Activated CD4-positive, alpha-beta T cell treated with anti-CD3 and anti-CD28 coated beads, Interleukin-2, amount 50 U/mL, for 16 hours (primary cell): ENCODE results near the gene CACNA2D4.

Source experiments
- DNase-seq: peaks from one replicate; pipeline ENCODE4 v3.0.0-alpha.2; 2020

Gene CACNA2D4

DNA sequence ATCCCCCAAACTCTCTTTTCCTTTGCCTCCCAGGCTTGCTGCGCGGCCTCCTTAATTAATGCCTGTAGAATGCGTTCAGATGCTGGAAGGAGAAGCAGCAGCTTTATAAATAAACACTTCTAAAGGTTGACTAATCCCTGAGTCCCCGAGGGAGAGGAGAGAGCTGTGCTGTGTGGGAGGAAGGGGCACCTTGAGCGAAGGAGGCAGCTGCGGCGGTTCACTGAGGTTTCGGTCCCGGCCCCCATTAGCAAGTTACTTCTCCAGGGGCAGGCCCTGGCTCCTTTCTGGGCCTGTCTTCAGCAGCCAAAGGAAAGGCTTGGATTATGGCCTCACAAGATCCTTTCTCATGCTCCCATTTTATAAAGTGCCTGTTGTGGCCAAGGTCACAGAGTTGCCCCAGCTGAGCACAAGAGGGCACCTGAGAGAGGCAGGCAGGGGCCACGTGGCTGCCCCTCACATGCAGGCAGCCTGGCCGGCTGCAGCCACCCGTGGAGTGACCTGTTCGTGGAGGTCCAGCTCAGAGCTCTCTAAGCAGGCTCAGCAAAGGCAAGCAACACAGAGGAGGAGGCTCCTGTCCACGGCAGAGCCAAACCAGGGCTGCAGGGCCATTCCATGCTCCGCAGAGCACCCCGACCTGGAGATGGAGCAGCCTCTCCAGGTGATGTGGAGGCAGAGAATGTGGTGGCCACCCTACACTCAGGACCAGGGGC is 15.0 kb upstream of the CACNA2D4 start:
- no peak for DNase-seq

GRCh38 chr12:1932264-1932777 is 13.9 kb upstream of the CACNA2D4 start:
- DNase-seq, result no peak

- no peak for DNase-seq
Observed at GRCh38 chr12:1931642-1932041, 13.2 kb upstream of the CACNA2D4 start.

DNA sequence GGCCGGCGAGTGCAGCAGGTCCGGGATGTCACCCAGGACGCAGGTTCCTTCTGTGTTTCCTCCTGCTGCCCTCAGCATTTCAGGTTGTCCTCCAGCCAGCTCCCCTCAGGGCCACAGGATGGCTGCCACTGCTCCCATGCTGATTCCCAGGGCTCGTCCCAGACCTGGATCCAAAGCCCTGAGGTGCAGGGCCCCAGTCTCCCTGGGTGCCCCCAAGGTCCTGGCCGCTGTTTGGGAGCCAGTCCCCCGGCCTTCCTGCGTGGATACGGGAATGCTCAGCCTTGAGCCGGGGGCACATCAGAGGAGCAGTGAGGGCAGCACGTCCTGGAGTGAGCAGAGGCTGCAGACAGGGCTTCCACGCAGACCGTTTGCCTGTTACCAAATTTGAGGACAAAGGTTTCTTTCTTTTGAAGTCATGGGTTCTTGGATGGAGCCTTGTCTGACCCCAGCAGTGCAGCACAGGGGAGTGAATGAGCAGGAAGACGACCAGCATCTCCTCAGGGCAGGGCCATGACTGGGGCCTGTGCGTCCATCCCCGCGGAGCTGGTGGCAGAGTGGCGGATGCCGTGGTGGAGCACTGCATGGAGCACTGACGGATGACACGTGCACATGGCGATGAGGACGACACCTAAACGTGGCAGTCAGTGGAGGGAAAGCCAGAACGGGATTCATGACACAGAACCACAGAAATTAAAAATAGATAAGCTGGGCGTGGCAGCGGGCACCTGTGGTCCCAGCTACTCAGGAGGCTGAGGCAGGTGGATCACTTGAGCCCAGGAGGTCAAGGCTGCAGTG is 12.5 kb upstream of the CACNA2D4 start:
- no peak for DNase-seq

- no peak for DNase-seq
Observed at GRCh38 chr12:1929985-1930802, 11.7 kb upstream of the CACNA2D4 start.

DNA sequence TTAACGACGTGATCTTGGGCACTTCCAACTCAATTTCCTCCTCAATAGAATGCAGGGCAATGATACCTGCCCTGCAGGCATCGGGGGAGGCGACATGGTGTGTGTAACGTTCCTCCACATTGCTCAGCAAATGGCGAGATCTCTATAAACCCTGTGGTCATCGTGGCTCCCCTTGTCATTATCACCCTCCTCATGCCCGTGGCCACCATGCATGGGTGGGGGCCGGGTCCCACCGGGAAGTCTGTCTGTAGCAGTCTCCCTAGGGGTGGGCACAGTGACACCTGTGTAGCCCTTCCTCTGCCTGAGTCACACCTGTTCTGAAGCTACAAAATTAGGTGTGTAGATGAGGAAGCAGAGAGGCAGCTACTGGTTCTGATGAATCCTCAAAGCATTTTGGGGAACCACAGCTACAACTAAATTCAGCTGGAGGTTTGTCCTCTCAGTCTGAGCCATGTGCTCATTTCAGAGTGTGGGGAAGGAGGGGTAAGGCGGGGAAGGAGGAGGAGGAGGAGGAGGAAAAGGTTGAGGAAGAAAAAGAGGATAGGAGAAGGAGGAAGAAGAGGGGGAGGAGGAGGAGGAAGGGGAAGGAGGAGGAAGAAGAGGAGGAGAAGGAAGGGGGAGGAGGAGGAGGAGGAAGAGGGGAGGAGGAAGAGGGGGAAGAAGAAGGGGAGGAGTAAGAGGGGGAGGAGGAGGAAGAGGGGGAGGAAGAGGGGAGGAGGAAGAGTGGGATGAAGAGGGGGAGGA is 11.0 kb upstream of the CACNA2D4 start:
- no peak for DNase-seq

DNA sequence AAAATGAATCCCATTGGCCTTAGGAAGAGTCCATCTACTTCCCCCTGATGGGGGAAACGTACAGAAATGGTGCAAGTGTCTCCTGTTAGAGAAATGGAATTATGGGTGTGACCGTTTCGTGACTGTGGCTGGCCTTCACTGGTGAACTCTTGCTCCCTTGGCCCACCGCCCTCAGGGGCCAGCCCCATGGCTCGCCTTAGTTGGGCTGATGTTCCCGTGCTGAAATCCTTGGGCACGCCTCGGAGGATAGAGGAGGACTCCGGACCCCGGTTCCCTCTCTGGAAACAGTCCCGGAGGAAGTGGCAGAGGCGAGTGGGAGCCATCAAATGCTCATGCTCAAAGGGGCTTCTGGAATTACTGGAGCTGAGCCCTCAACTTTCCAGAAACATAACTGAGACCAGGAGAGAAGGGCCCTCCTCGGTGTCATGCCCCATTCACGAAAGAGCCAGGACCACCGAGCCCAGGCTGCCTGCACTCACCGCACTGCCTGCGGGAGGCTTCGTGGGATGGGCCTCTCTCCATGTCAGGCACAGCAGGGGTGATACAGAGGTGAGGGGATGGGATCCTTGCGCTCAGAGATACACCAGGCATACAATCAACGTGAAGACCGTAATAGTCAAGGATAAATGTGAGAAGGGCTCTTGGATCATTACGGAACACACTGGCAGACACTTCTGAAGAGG is 10.1 kb upstream of the CACNA2D4 start:
- DNase-seq, result no peak

GRCh38 chr12:1927751-1928351 is 9.4 kb upstream of the CACNA2D4 start:
- no peak for DNase-seq

DNA sequence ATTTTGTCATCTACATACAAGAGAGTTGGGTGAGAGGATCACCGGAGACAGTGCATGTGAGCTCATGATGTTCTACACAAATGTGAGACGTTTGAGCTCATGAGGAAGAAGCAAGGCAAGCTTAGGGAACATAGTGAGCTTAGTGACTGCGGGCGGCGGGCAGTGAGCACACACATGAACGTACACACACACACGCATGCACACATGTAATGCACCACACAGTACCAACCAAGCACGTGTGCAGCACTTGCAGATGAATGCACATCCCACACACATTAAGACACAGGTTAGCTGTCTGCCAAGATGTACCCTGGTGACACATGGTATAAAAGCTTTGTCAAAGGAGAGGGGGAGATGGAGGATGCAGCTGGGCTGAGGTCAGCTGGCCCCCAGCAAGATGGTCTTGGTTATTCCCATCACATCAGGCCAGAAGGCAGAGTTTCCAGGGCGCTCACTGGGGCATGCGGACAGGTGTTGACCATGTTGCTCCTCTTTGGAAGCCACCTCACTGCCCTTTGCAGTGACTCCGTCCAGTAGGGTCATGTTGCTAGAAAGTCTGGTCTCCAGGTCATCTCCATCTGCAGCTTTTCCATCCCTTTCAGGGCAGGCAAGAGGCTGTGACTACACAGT is 8.7 kb upstream of the CACNA2D4 start:
- DNase-seq, result no peak

DNA sequence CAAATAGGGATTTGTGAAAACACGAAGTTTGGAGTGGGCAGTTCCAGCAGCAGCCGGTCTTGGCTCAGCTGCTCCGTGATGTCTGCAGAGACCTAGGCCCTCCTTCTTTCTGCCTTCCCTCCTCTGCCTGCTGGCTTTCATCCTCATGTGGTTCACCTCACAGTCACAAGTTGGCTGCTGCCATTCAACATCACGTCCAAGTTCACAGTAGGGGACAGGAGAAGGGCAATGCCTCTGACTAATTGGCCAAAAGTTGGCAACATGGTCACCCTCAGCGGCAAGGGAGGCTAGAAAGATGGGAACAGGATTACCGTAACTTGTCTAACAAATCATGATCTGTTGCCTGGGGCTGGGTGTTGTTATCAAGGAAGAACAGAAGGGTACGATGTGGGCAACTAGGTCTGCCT is 7.8 kb upstream of the CACNA2D4 start:
- no peak for DNase-seq

DNA sequence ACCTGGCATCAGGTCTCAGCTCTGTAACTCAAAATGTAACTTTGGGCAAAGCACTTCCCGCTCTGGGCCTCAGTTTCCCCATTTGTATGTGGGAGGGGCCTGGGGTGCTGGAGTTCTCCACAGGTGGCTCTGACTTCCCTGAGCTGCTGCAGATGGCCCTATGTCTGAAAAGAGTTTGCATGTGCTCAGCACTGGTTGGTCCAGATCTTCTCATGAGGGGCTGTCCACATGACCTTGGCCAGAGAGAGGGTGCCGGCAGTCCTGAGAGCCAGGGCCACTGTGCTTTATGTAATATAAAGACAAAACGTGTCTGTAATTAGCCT is 7.2 kb upstream of the CACNA2D4 start:
- no peak for DNase-seq

DNA sequence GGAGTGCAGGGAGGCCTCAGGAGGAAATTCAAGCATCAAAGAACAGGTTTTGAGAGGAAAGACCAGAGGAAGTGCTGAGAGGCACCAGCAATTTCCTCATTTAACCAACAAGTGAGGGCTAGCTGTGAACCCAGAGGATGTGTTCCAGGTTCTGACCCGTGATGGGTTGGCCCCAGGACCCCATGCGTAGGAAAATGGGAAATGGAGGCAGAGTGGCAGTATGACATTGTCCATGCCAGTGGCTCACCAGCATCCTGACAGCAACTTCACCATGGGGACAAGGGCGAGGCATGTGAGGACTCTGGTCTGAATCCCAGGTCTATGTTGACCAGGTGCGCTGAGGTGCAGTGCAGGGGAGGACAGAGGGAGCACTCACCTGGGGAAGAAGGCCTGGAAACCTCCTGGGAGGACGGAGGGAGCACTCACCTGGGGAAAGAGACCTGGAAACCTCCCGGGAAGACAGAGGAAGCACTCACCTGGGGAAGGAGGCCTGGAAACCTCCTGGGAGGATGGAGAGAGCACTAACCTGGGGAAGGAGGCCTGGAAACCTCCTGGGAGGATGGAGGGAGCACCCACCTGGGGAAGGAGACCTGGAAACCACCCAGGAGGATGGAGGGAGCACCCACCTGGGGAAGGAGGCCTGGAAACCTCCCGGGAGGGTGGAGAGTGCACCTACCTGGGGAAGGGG is 6.7 kb upstream of the CACNA2D4 start:
- no peak for DNase-seq

GRCh38 chr12:1922985-1923384 is 4.5 kb upstream of the CACNA2D4 start:
- no peak for DNase-seq

DNA sequence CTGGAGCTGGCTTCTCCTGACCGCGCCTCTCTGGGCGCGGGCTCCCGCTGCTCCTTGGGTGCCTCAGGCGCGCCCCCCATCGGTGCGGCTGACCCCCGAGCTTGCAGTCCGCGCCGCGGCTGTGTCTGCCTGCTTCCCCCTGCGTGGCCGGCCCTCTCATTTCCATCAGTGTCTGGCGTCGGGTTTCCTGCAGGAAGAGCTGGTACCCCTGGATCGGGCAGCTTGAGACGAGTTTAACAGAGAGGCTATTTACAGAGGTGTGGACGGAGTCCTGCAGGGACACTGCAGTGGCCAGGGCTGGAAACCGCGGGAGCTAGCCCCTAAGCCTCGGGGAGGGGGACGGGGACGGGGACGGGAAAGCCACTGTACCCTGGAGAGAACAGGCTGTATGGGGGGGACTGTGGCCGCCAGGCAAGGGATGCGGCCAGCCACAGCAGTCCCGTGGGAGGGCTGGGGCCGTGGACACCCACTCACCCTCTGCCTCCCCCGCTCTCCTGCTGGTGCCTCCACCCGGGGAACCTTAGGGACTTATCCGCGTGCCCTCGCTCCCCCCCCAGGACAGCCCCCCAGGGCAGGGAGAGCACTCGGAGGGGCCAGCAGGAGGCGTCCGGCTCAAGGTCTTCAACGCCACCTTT is 3.7 kb upstream of the CACNA2D4 start:
- no peak for DNase-seq

- no peak for DNase-seq
Observed at GRCh38 chr12:1920971-1921370, 2.5 kb upstream of the CACNA2D4 start.

DNA sequence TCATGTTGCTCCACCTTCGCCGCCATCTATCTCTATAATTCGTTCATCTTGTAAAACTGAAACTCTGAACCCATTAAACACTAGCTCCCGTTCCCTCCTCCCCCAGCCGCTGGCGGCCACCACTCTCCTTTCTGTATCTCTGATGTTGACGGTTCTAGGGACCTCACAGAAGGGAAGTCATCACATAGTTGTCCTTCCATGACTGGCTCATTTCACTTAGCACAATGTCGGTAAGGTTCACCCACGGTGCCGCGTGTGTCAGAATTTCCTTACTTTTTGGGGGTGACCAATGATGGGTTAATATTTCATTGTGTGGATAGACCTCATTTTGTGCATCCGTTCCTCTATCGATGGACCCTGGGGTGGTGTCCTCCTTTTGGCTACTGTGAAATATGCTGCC is 2.0 kb upstream of the CACNA2D4 start:
- no peak for DNase-seq

- DNase-seq, result no peak
Observed at GRCh38 chr12:1919763-1920162, 1.3 kb upstream of the CACNA2D4 start.

DNA sequence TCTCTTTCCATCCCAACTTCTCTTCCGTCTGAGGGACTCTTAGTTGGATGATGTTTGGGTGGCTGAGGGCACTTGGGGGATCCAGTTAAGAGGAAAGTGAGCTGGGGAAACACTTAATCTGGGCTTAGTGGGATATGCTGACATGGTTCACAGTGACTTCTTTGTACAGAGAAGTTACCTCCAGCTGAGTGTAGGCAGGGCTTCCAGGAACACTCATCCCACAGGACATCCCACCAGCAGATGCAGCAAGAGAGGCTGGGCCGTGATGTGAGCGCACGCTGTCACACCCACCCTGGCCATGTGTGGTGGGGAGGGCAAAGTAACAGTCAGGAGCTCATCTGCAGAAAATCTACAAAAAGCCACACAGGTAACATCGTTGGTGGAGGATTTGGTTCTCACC is 832 bp upstream of the CACNA2D4 start:
- no peak for DNase-seq

DNA sequence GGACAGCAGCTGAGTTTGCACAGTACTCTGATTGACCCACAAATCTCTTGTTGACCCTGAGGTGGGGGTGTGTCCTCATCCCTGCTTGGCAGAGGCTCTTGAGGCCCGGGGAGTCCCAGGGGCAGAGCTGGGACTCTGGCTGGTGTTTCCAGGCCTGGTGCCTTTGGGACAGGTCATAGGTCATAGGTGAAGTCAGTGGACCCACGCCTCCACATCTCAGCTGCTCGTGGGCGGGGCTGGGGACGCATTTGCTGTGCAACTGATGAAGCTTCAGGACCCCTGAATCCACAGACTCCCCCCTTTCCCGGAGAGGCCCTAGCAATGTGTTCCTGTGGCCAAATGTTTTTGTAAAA is 408 bp upstream of the CACNA2D4 start:
- DNase-seq, result no peak
